CD4-positive, alpha-beta T cell (primary cell): ENCODE measurements around the gene ABHD17C. TPM values are rescaled to one million over a fixed set of nuclear protein-coding genes. Genes with fewer than 3 reads are reported as not detected.

ENCODE experiments used
- ATAC-seq: fragments of 200-7000 bp; cut with Tn5 transposase; one replicate; pipeline ENCODE4 v1.10.0; 2022; ENCODE audit warnings: mild to moderate bottlenecking; ENCODE audit not compliant: poor library complexity
- CTCF ChIA-PET: fragments of 350-600 bp; sonication (Branson Sonifier 250); formaldehyde crosslinking; loops from one replicate; lab custom pipeline; 2021; ENCODE audit warnings: antibody characterized with exemption, inconsistent platforms; lab: Charles Lee
- POLR2A ChIA-PET: fragments of 350-600 bp; sonication (Branson Sonifier 250); formaldehyde crosslinking; loops from one replicate; lab custom pipeline; 2021; ENCODE audit warnings: antibody characterized with exemption, inconsistent platforms; lab: Charles Lee
- DNase-seq, 14 experiments: peaks; one replicate each; pipeline ENCODE4 v3.0.0-alpha.2; 2013 to 2020; ENCODE audit warnings: mixed read lengths in 2 of 14
- H3K27ac ChIP-seq, 2 donors: one replicate each; pipeline versions ENCODE4 v1.5.1 to v1.7.0; 2013; ENCODE audit warnings: low read length in 2 of 2, low read depth in 1 of 2, mild to moderate bottlenecking in 1 of 2
- H3K27me3 ChIP-seq, 2 experiments: 1 replicate in 1 of 2; 2 replicates in 1 of 2; pipeline versions ENCODE4 v1.6.1 to v1.7.0; 2013; ENCODE audit warnings: low read length in 2 of 2, control low read depth in 1 of 2, mild to moderate bottlenecking in 1 of 2, moderate library complexity in 1 of 2; ENCODE audit not compliant: insufficient read depth in 2 of 2, control insufficient read depth in 1 of 2
- H3K36me3 ChIP-seq: one replicate; pipeline ENCODE4 v1.6.1; 2013; ENCODE audit warnings: low read length, control low read depth; ENCODE audit not compliant: insufficient read depth
- H3K4me1 ChIP-seq: one replicate; pipeline ENCODE4 v1.6.1; 2013; ENCODE audit warnings: low read length, control low read depth; ENCODE audit not compliant: insufficient read depth
- H3K4me3 ChIP-seq: one replicate; pipeline ENCODE4 v1.5.1; 2013; ENCODE audit warnings: mild to moderate bottlenecking, low read length, moderate library complexity
- H3K9me3 ChIP-seq, 2 experiments: 1 replicate in 1 of 2; 2 replicates in 1 of 2; pipeline versions ENCODE4 v1.6.1 to v1.7.0; 2013; ENCODE audit warnings: low read length in 2 of 2, mild to moderate bottlenecking in 2 of 2, control low read depth in 1 of 2, moderate library complexity in 1 of 2; ENCODE audit not compliant: control insufficient read depth in 1 of 2, insufficient read depth in 1 of 2
- H3K27ac Mint-ChIP-seq: one replicate; pipeline ENCODE4 v1.8.0; 2020; ENCODE audit warnings: mixed read lengths
- H3K27me3 Mint-ChIP-seq: one replicate; pipeline ENCODE4 v1.8.0; 2021; ENCODE audit warnings: mixed read lengths
- H3K36me3 Mint-ChIP-seq: one replicate; pipeline ENCODE4 v1.8.0; 2021; ENCODE audit warnings: low read depth, mixed read lengths
- H3K4me1 Mint-ChIP-seq: one replicate; pipeline ENCODE4 v1.8.0; 2021; ENCODE audit warnings: low read depth, mixed read lengths
- H3K4me3 Mint-ChIP-seq: one replicate; pipeline ENCODE4 v1.8.0; 2020; ENCODE audit warnings: mild to moderate bottlenecking, mixed read lengths
- H3K9me3 Mint-ChIP-seq: one replicate; pipeline ENCODE4 v1.8.0; 2020; ENCODE audit warnings: mixed read lengths
- CTCF ChIP-seq: fragments of 200-600 bp; IDR thresholded peaks from one replicate; pipeline ENCODE4 v1.8.0; 2022; ENCODE audit warnings: antibody characterized with exemption, mild to moderate bottlenecking
- intact Hi-C, 2 experiments: fragments of 100-400 bp; cut with DNase I in 1 of 2; cut with micrococcal nuclease in 1 of 2; formaldehyde crosslinking; loops; one replicate each; pipeline versions ENCODE4 v1.15.1 to v1.9.0; 2023 to 2025; cut with DNase I, micrococcal nuclease
- total RNA-seq, 174 experiments: library from RNA in 2 of 174; stranded (reverse) in 2 of 174; gene quantifications; one replicate each; pipeline ENCODE4 v1.2.3 and lab custom pipeline; 2021 to 2026

Gene ABHD17C
- total RNA-seq, 2 experiments from 2014 or later = 0.33 to 0.59 TPM

DNA sequence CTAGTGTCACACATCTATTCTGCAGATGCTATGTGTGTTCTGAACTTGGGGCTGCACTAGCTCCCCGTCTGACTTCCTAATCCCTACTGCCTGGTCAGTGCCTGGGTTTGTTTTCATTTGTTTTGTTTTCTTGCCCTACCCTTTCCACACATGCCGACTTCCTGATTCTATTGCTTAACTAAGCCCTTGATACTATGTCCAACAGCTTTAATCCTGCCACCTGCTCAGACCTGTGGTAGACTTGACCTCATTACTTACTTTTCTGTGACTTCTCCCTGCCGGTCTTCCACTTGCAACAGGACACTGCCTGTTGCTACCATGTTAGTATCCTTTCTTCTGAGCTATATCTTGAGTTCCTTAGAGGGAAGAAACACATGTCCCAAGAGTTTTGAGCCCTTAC lies 44.8 kb downstream of the ABHD17C start:
- DNase-seq (no peak), ATAC-seq (no peak)
- no peaks in the 10 kb centered on the region for H3K36me3 ChIP-seq
- no peaks in the 10 kb centered on the region for H3K9me3 ChIP-seq
- peaks cover 2% of the 10 kb centered on the region for H3K9me3 Mint-ChIP-seq
- H3K36me3 Mint-ChIP-seq = no peaks in the 10 kb centered on the region
- TF ChIP-seq CTCF = no peak
- CTCF ChIA-PET = interaction anchor here (1.4 kb wide), 1 partner anchor 8 kb away, joined by 3 read pairs; no protein-coding TSS in a partner anchor
- no peak overlapping the region for H3K4me3 ChIP-seq
- POLR2A ChIA-PET = no interaction called here
- intact Hi-C loops = no loop called here
- no peaks in the 10 kb centered on the region for H3K27me3 ChIP-seq
- H3K4me1 ChIP-seq = no peaks in the 10 kb centered on the region
- no peak overlapping the region for H3K27ac ChIP-seq
- no peak overlapping the region for H3K4me3 Mint-ChIP-seq
- no peak overlapping the region for H3K27ac Mint-ChIP-seq
- H3K27me3 Mint-ChIP-seq = no peaks in the 10 kb centered on the region
- H3K4me1 Mint-ChIP-seq = no peaks in the 10 kb centered on the region

DNA sequence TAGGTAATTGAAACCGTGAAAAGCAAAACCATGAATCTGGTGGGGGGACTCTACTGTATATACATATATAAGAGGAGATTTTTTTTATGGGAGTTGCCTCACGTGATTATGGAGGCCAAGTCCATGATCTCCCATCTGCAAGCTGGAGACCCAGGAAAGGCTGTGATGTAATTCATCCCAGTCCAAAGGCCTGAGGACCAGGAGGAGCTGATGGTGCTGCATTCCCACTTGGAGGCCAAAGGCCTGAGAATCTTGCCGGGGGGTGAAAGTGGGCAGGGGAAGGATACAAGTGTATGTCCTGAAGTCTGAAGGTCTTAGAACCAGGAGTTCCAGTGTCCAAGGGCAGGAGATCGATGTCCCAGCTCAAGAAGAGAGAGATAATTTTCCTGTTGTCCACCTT lies 47.0 kb downstream of the ABHD17C start:
- Mint-ChIP-seq H3K27ac (no peak overlapping the region), H3K36me3 (no peaks in the 10 kb centered on the region), H3K4me3 (no peak overlapping the region), H3K27me3 (no peaks in the 10 kb centered on the region), H3K9me3 (peaks cover 2% of the 10 kb centered on the region), H3K4me1 (no peaks in the 10 kb centered on the region)
- Histone ChIP-seq H3K4me3 (no peak overlapping the region), H3K27ac (no peak overlapping the region), H3K27me3 (no peaks in the 10 kb centered on the region), H3K4me1 (no peaks in the 10 kb centered on the region), H3K9me3 (no peaks in the 10 kb centered on the region), H3K36me3 (no peaks in the 10 kb centered on the region)
- DNase-seq (no peak), ATAC-seq (no peak)
- no peak for TF ChIP-seq CTCF
- ChIA-PET POLR2A (no interaction called here), CTCF (no interaction called here)
- intact Hi-C loops = no loop called here

DNA sequence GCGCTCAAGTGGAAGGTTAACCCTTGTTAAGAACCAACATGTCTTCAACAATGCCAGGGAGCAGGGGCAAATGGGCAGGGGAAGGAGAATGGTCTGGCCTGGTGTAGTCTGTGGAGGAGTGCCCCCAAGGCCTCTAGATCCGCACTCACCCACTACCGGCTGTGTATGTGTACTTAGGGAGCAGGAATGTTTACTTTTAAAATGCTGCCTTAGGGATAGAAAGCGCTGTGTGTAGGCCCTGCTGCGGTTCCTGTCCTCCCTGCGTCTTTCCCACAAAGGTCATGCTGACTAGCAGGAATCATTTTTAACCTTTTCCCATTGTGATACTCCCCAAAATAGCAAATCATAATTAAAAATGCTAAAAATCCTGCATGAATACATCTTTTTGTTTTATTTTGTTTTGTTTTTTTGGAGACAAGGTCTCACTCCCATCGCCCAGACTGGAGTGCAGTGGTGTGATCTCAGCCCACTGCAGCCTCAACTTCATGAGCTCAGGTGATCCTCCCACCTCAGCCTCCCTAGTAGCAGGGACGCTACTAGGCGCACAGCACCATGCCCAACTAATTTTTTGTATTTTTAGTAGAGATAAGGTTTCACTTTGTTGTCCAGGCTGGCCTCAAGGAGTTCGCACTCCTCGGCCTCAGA lies 48.2 kb downstream of the ABHD17C start:
- Histone ChIP-seq H3K27ac (no peak overlapping the region), H3K4me1 (no peaks in the 10 kb centered on the region), H3K27me3 (no peaks in the 10 kb centered on the region), H3K9me3 (no peaks in the 10 kb centered on the region), H3K4me3 (no peak overlapping the region), H3K36me3 (no peaks in the 10 kb centered on the region)
- ChIA-PET CTCF (no interaction called here), POLR2A (no interaction called here)
- ATAC-seq (no peak), DNase-seq (no peak)
- peaks cover 2% of the 10 kb centered on the region for H3K9me3 Mint-ChIP-seq
- intact Hi-C loops = no loop called here
- H3K4me1 Mint-ChIP-seq = no peaks in the 10 kb centered on the region
- TF ChIP-seq CTCF = no peak
- no peaks in the 10 kb centered on the region for H3K27me3 Mint-ChIP-seq
- H3K27ac Mint-ChIP-seq = no peak overlapping the region
- no peaks in the 10 kb centered on the region for H3K36me3 Mint-ChIP-seq
- no peak overlapping the region for H3K4me3 Mint-ChIP-seq
